K562 (cell line): ENCODE results near the gene SMAD3. TPM values are rescaled to one million over a fixed set of nuclear protein-coding genes. Genes with fewer than 3 reads are reported as not detected.
A peak's percentile ranks its signal among the peaks of the same experiment; 100 is the strongest.

Experiments used
- BHLHE40 ChIP-seq: IDR thresholded peaks from 2 replicates; pipeline ENCODE4 v1.6.1; 2011; ENCODE audit warnings: low read length, improper control_type of control experiment
- CAMTA2 ChIP-seq: fragments of 250-450 bp; sonication (Bioruptor Pico); conservative IDR thresholded peaks from 2 replicates; pipeline ENCODE4 v1.5.1; 2022
- CBFA2T3 ChIP-seq: fragments of 450-650 bp; IDR thresholded peaks from 2 replicates; pipeline ENCODE4 v1.6.1; 2017
- FOXK2 ChIP-seq, 2 experiments: fragments of 450-650 bp; IDR thresholded peaks in 1 of 2; conservative IDR thresholded peaks in 1 of 2; 2 replicates each; pipeline ENCODE4 v1.6.1; 2016; ENCODE audit warnings: low read depth in 2 of 2, mild to moderate bottlenecking in 1 of 2
- HDGF ChIP-seq: fragments of 450-650 bp; IDR thresholded peaks from 2 replicates; pipeline ENCODE4 v1.6.1; 2016
- MEF2A ChIP-seq: IDR thresholded peaks from 2 replicates; pipeline ENCODE4 v1.6.1; 2011; ENCODE audit warnings: low read depth, mild to moderate bottlenecking, low read length, moderate library complexity; ENCODE audit not compliant: control insufficient read depth
- NRF1 ChIP-seq, 2 experiments: fragments of 450-650 bp; IDR thresholded peaks in 1 of 2; conservative IDR thresholded peaks in 1 of 2; 2 replicates each; pipeline ENCODE4 v1.6.1; 2014; ENCODE audit warnings: mild to moderate bottlenecking in 2 of 2
- TEAD4 ChIP-seq, 2 experiments: sonication (generic) in 1 of 2; formaldehyde crosslinking in 1 of 2; IDR thresholded peaks; 2 replicates each; pipeline versions ENCODE4 v1.6.1 to v1.8.0; 2012 to 2022; ENCODE audit warnings: borderline replicate concordance in 1 of 2, inconsistent platforms in 1 of 2, low read length in 1 of 2, mild to moderate bottlenecking in 1 of 2, missing genetic modification reagents in 1 of 2
- ZEB2 ChIP-seq: fragments of 450-650 bp; IDR thresholded peaks from 2 replicates; pipeline ENCODE4 v1.6.1; 2016
- polyA plus RNA-seq, 8 experiments: library from polyadenylated mRNA; depleted of rRNA in 4 of 8; stranded (reverse) in 5 of 8; unstranded in 3 of 8; fragments of >200 nt; fragmentation: Nextera tagmentation in 2 of 8; fragmentation: Illumina TruSeq in 1 of 8; extraction: Ambion mirVana in 2 of 8; extraction: Trizol in 1 of 8; gene quantifications; 2 replicates each; pipeline versions ENCODE4 v1.2.1 to v1.2.3, GENCODE V29; 2011 to 2014; ENCODE audit warnings: inconsistent platforms in 1 of 8, missing spikeins in 1 of 8
- total RNA-seq, 7 experiments: library from RNA; depleted of rRNA in 6 of 7; stranded (reverse); fragments of >200 nt in 6 of 7; fragmentation: Illumina TruSeq in 2 of 7; extraction: Trizol in 2 of 7; gene quantifications; 2 replicates each; pipeline versions ENCODE4 v1.2.1 to v1.2.3, GENCODE V29; 2011 to 2021; ENCODE audit warnings: low replicate concordance in 1 of 7
- TF ChIP-seq, protein P1 (sequence below): fragments of 450-650 bp; IDR thresholded peaks from 2 replicates; pipeline ENCODE4 v1.6.1; 2018; ENCODE audit not compliant: partially characterized antibody
- TF ChIP-seq, protein P2 (sequence below): fragments of 450-650 bp; conservative IDR thresholded peaks from 2 replicates; pipeline ENCODE4 v1.6.1; 2016; ENCODE audit warnings: missing genetic modification characterization, low read depth, mild to moderate bottlenecking, control low read depth, missing compliant biosample characterization

The SMAD3 gene
- total and polyA plus RNA-seq, 9 of the 15 experiments (the other 6 are each of a cell fraction or from before 2014, with no cell fraction given) = 4.3 to 39.2 (median 11.1) TPM

DNA sequence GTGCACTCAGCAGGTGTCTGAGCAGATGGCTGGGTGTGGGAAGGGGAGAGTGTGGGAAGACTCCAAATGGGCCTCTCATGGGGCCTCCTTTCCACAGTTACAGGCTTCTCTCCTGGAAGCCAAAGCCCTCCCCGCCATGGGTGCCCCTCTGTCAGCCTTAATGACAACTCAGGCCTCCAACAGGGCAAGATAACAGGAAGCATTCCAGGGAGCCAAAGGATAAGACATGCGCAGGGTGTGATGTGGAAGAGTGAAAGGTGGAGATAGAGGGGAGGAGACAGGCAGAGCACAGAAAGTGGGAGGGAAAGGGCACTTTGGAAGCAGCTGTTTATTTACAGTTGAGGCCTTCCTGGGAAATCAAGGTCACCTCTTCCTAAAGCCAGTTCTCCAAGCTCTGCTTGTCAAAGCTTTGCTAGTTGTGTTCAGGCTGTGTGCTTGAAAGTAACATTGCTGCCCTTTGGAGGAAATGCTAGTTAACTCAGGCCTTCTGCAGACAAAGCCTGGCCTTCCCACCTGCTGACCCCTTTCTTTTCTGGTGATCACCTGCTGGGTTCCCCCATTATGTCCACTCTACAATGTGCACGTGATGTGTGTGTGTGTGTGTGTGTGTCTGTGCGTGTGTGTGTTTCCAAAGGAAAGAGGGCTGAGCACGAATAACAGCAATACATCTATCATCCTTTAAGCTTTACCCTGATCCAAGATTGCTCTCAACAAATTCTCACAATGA is 35.2 kb upstream of the SMAD3 start (continued):
- TF ChIP-seq, protein P1, sequence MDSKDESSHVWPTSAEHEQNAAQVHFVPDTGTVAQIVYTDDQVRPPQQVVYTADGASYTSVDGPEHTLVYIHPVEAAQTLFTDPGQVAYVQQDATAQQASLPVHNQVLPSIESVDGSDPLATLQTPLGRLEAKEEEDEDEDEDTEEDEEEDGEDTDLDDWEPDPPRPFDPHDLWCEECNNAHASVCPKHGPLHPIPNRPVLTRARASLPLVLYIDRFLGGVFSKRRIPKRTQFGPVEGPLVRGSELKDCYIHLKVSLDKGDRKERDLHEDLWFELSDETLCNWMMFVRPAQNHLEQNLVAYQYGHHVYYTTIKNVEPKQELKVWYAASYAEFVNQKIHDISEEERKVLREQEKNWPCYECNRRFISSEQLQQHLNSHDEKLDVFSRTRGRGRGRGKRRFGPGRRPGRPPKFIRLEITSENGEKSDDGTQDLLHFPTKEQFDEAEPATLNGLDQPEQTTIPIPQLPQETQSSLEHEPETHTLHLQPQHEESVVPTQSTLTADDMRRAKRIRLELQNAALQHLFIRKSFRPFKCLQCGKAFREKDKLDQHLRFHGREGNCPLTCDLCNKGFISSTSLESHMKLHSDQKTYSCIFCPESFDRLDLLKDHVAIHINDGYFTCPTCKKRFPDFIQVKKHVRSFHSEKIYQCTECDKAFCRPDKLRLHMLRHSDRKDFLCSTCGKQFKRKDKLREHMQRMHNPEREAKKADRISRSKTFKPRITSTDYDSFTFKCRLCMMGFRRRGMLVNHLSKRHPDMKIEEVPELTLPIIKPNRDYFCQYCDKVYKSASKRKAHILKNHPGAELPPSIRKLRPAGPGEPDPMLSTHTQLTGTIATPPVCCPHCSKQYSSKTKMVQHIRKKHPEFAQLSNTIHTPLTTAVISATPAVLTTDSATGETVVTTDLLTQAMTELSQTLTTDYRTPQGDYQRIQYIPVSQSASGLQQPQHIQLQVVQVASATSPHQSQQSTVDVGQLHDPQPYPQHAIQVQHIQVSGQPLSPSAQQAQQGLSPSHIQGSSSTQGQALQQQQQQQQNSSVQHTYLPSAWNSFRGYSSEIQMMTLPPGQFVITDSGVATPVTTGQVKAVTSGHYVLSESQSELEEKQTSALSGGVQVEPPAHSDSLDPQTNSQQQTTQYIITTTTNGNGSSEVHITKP = peak; percentile 74
- TF ChIP-seq BHLHE40 (peak; percentile 39), CAMTA2 (no peak), ZEB2 (peak; percentile 25; the same call in 1 of the 2 replicates), FOXK2 (conservative IDR thresholded peaks at IDR 0.05 in 1 of 2, IDR thresholded peaks at IDR 0.05 in 1 of 2; ENCODE audit: low read depth in 2 of 2) (0 out of 4 replicates have a peak, but pooled peaks of 1 of the 2 experiments have one; percentile 20), NRF1 (conservative IDR thresholded peaks at IDR 0.05 in 1 of 2, IDR thresholded peaks at IDR 0.05 in 1 of 2) (peak; percentile 87 to 88), TEAD4 (IDR thresholded peaks at IDR 0.05; ENCODE audit: low read length) (peak; percentile 24; the same call in 1 of the 2 replicates), TEAD4 (CRISPR knock-in tag; IDR thresholded peaks at IDR 0.05; ENCODE audit: borderline replicate concordance) (no peak), MEF2A (no peak), CBFA2T3 (peak; percentile 77), HDGF (no peak)
- TF ChIP-seq, protein P2, sequence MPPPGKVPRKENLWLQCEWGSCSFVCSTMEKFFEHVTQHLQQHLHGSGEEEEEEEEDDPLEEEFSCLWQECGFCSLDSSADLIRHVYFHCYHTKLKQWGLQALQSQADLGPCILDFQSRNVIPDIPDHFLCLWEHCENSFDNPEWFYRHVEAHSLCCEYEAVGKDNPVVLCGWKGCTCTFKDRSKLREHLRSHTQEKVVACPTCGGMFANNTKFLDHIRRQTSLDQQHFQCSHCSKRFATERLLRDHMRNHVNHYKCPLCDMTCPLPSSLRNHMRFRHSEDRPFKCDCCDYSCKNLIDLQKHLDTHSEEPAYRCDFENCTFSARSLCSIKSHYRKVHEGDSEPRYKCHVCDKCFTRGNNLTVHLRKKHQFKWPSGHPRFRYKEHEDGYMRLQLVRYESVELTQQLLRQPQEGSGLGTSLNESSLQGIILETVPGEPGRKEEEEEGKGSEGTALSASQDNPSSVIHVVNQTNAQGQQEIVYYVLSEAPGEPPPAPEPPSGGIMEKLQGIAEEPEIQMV (tag) = no peak
